Measurements from ENCODE around the gene SCAF8.

The SCAF8 gene

DNA sequence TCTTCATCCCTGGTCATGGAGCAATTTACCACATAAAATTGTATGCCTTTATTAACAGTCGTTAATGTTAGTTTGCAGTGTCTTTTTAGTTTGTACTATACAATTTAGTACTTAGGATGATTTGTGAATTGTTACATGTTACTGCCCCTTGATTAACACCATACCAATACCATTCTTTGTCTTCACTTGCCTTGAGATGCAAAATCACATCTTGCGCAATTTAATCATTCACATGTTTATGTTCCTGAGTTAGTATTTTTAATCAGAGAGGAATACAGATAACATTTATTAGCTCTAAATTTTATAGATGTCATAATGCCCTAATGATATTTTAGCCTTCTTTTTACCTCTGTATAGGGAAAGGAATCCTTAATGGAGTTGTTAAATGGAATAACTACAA is 114.1 kb downstream of the SCAF8 start:
- TF ChIP-seq, protein P1, sequence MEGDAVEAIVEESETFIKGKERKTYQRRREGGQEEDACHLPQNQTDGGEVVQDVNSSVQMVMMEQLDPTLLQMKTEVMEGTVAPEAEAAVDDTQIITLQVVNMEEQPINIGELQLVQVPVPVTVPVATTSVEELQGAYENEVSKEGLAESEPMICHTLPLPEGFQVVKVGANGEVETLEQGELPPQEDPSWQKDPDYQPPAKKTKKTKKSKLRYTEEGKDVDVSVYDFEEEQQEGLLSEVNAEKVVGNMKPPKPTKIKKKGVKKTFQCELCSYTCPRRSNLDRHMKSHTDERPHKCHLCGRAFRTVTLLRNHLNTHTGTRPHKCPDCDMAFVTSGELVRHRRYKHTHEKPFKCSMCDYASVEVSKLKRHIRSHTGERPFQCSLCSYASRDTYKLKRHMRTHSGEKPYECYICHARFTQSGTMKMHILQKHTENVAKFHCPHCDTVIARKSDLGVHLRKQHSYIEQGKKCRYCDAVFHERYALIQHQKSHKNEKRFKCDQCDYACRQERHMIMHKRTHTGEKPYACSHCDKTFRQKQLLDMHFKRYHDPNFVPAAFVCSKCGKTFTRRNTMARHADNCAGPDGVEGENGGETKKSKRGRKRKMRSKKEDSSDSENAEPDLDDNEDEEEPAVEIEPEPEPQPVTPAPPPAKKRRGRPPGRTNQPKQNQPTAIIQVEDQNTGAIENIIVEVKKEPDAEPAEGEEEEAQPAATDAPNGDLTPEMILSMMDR (IDR thresholded peaks at IDR 0.05; ENCODE audit: low read length, missing control alignments), result no peak
- H3K4me3 ChIP-seq (replicated peaks; ENCODE audit: low read depth, low read length), result no peak overlapping the region
- DNase-seq (ENCODE audit: low read depth), result no peak

DNA sequence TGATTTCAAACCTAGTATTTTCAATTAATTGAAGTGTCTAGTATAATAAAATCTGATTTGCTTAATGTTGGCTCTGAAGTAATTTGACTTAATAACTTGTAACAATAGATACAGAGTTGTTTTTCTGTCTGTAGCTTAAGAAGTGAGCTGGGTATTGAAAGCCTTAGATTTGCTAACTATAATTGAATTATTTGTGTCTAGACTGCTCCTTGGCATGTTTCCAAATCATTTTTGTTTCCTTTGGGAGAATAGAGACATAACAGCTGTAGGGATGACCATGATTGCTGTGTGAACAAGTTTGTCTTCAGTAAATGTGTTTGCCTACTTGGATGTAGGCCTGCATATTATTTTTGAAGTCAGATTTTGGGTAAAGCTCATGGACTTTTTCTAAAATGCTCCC is 115.4 kb downstream of the SCAF8 start:
- no peak overlapping the region for H3K4me3 ChIP-seq (replicated peaks; ENCODE audit: low read depth, low read length)
- peak; percentile 47 for DNase-seq (ENCODE audit: low read depth)
- TF ChIP-seq, protein P1 (IDR thresholded peaks at IDR 0.05; ENCODE audit: low read length, missing control alignments), result no peak

DNA sequence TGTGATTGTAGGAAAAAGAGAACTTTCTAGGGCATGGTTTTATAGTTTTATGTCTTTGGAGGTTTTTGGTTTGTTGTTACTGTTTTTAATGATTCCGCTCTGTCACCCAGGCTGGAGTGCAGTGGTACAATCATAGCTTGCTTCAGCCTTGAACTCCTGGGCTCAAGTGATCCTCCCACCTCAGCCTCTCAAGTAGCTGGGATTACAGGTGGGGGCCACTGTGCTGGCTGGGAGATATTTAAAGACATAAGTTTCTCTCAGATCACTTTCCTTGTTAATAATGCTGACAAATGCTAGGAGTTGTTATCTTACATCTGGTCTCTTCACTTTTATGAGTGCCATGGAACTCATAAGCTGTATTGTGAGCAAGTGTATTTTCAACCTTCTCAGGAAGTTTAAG is 116.3 kb downstream of the SCAF8 start:
- DNase-seq (ENCODE audit: low read depth), result no peak
- TF ChIP-seq, protein P1 (IDR thresholded peaks at IDR 0.05; ENCODE audit: low read length, missing control alignments), result no peak
- no peak overlapping the region for H3K4me3 ChIP-seq (replicated peaks; ENCODE audit: low read depth, low read length)

DNA sequence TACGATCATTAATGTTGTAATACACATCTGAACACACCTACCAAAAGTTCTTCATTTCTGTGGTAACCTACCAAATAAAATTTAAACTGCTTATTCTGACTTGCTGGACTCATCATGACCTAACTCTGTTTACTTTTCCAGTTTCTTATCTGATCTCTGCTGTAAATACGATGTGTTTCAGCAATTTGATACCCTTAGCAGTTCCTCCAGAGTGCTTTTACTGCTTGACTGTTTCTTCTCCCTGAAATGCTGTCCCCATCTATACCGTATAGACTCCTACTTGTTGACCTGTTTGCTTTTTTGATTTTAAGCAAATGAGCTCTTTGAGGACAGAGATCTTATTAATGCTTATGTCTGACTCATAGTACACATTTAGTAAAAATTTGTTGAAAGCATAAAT is 119.5 kb downstream of the SCAF8 start:
- DNase-seq (ENCODE audit: low read depth), result peak; percentile 8
- TF ChIP-seq, protein P1 (IDR thresholded peaks at IDR 0.05; ENCODE audit: low read length, missing control alignments), result no peak
- no peak overlapping the region for H3K4me3 ChIP-seq (replicated peaks; ENCODE audit: low read depth, low read length)

DNA sequence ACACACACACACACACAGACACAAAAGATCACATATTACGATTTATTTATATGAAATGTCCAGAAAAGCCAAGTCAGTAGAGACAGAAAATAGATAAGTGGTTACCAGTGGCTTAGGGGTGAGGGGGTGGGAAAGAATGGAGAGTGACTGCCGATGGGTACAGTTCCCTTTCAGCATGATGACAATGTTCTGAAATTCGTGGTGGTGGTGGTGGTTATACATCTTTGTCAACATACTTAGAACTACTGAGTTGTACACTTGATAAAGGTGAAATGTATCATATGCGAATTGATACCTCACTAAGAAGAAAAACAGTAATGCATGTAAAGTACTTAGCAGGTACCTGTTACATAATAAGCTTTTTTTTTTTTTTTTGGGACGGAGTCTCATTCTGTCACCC is 124.3 kb downstream of the SCAF8 start:
- TF ChIP-seq, protein P1 (IDR thresholded peaks at IDR 0.05; ENCODE audit: low read length, missing control alignments), result no peak
- H3K4me3 ChIP-seq (replicated peaks; ENCODE audit: low read depth, low read length), result no peak overlapping the region
- no peak for DNase-seq (ENCODE audit: low read depth)

DNA sequence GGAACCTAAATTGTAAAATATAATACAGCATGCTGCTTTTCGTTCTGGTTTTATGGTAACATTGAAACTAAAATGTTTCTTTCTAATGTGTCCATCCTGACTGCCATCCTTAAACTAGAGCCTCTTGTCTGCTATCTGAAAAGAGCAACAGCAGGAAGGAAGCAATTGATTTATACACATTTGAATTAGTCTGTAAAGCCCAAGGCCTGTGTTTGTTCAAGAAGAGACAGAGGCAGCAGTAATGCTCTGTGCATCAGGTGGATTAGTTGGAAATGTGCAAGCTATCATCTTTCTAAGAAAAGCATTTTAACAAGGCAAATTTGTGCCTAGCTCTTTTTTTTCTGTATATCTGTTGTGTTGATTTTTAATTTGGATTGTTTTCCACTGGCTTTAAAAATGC is 128.6 kb downstream of the SCAF8 start:
- H3K4me3 ChIP-seq (replicated peaks; ENCODE audit: low read depth, low read length), result no peak overlapping the region
- TF ChIP-seq, protein P1 (IDR thresholded peaks at IDR 0.05; ENCODE audit: low read length, missing control alignments), result no peak
- DNase-seq (ENCODE audit: low read depth), result no peak

DNA sequence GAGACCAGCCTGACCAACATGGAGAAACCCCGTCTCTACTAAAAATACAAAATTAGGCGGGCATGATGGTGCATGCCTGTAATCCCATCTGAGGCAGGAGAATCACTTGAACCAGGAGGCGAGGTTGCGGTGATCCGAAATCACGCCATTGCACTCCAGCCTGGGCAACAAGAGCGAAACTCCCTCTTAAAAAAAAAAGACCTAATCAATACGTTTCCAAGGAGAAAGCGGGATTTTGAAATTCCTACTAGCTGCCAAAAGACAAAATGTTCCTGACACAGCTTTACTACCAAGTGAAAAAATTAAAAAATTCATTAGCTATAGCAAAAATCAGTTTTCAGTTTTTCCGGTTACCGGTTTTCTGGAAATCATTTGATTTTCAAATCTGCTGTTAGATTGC is 129.3 kb downstream of the SCAF8 start:
- DNase-seq (ENCODE audit: low read depth), result no peak
- H3K4me3 ChIP-seq (replicated peaks; ENCODE audit: low read depth, low read length), result no peak overlapping the region
- TF ChIP-seq, protein P1 (IDR thresholded peaks at IDR 0.05; ENCODE audit: low read length, missing control alignments), result no peak
